HG03439 (cell line): ENCODE results near the gene P2RY6.

Source experiments
- ATAC-seq: cut with Tn5 transposase; IDR thresholded peaks from one replicate; pipeline ENCODE4 v1.9.1; 2021; ENCODE audit warnings: mild to moderate bottlenecking, moderate library complexity; ENCODE audit not compliant: unreplicated experiment

P2RY6 gene

GRCh38 chr11:73331138-73331916, 59.2 kb downstream of the P2RY6 start:
- ATAC-seq: no peak

GRCh38 chr11:73333173-73333572, 61.0 kb downstream of the P2RY6 start:
- ATAC-seq: no peak

GRCh38 chr11:73333640-73334383, 61.7 kb downstream of the P2RY6 start:
- ATAC-seq: no peak

- no peak for ATAC-seq
Observed at GRCh38 chr11:73334384-73335203, 62.5 kb downstream of the P2RY6 start.

- ATAC-seq: no peak
Observed at GRCh38 chr11:73335204-73335923, 63.2 kb downstream of the P2RY6 start.

GRCh38 chr11:73337846-73338245, 65.7 kb downstream of the P2RY6 start:
- no peak for ATAC-seq

- ATAC-seq: no peak
Observed at GRCh38 chr11:73338279-73338678, 66.1 kb downstream of the P2RY6 start.

GRCh38 chr11:73340164-73340563, 68.0 kb downstream of the P2RY6 start:
- no peak for ATAC-seq

GRCh38 chr11:73342633-73343032, 70.5 kb downstream of the P2RY6 start:
- no peak for ATAC-seq

GRCh38 chr11:73343076-73343873, 71.1 kb downstream of the P2RY6 start:
- no peak for ATAC-seq

- no peak for ATAC-seq
Observed at GRCh38 chr11:73344191-73344607, 72.1 kb downstream of the P2RY6 start.

- ATAC-seq: no peak
Observed at GRCh38 chr11:73345481-73346160, 73.5 kb downstream of the P2RY6 start.

- ATAC-seq: no peak
Observed at GRCh38 chr11:73346186-73346935, 74.2 kb downstream of the P2RY6 start.

GRCh38 chr11:73347067-73347466, 74.9 kb downstream of the P2RY6 start:
- no peak for ATAC-seq
